PC-3 (cell line): ENCODE data around the gene GPD1L. TPM values are rescaled to one million over a fixed set of nuclear protein-coding genes. Genes with fewer than 3 reads are reported as not detected.

ENCODE experiments used
- ATAC-seq: fragments of 200-7000 bp; cut with Tn5 transposase; 2 replicates; pipeline ENCODE4 v1.9.1; 2020; ENCODE audit warnings: mild to moderate bottlenecking, moderate library complexity
- BruUV-seq: library from RNA; stranded (reverse); fragments of 400-500 nt; replicated peaks from 2 replicates; lab custom pipeline; 2021; lab: Mats Ljungman, UMichigan
- CTCF ChIA-PET: fragments of 300-600 bp; sonication (Branson Sonifier 250); formaldehyde crosslinking; loops from one replicate; lab custom pipeline; 2022; ENCODE audit warnings: antibody characterized with exemption; lab: Charles Lee
- POLR2A ChIA-PET: fragments of 300-600 bp; sonication (Branson Sonifier 250); formaldehyde crosslinking; loops from one replicate; lab custom pipeline; 2022; ENCODE audit warnings: antibody characterized with exemption; ENCODE audit not compliant: unreplicated experiment; lab: Charles Lee
- DNase-seq: peaks from one replicate; pipeline ENCODE4 v3.0.0-alpha.2; 2015
- H2AFZ ChIP-seq: fragments of 300-600 bp; sonication (generic); 2 replicates; pipeline ENCODE4 v1.6.0; 2016; ENCODE audit warnings: antibody characterized with exemption, low read length
- H3F3A ChIP-seq: fragments of 300-600 bp; sonication (generic); one replicate; pipeline ENCODE4 v1.6.0; 2017; ENCODE audit warnings: antibody characterized with exemption, low read length, control low read depth, mild to moderate bottlenecking; ENCODE audit not compliant: unreplicated experiment
- H3K27ac ChIP-seq: fragments of 300-600 bp; sonication (generic); 2 replicates; pipeline ENCODE4 v1.5.1; 2016; ENCODE audit warnings: mild to moderate bottlenecking, low read length
- H3K27me3 ChIP-seq: fragments of 300-600 bp; sonication (generic); 2 replicates; pipeline ENCODE4 v1.6.1; 2016; ENCODE audit warnings: low read length, mixed read lengths
- H3K36me3 ChIP-seq: fragments of 300-600 bp; sonication (generic); 2 replicates; pipeline ENCODE4 v1.6.1; 2016; ENCODE audit warnings: low read depth, mixed run types, low read length, mixed read lengths
- H3K4me1 ChIP-seq: fragments of 300-600 bp; sonication (generic); 2 replicates; pipeline ENCODE4 v1.5.1; 2016; ENCODE audit warnings: low read length; ENCODE audit not compliant: insufficient read depth
- H3K4me2 ChIP-seq: fragments of 300-600 bp; sonication (generic); 2 replicates; pipeline ENCODE4 v1.6.0; 2016; ENCODE audit warnings: low read length
- H3K4me3 ChIP-seq: fragments of 300-600 bp; sonication (generic); 2 replicates; pipeline ENCODE4 v1.5.1; 2016; ENCODE audit warnings: mild to moderate bottlenecking, low read length, mixed read lengths
- H3K79me2 ChIP-seq: fragments of 300-600 bp; sonication (generic); 2 replicates; pipeline ENCODE4 v1.6.1; 2017; ENCODE audit warnings: low read length, mixed read lengths
- H3K9ac ChIP-seq: fragments of 300-600 bp; sonication (generic); 2 replicates; pipeline ENCODE4 v1.6.0; 2016; ENCODE audit warnings: mild to moderate bottlenecking, low read length
- H3K9me2 ChIP-seq: fragments of 300-600 bp; sonication (generic); replicated peaks from 2 replicates; pipeline ENCODE4 v1.6.1; 2016; ENCODE audit warnings: mixed run types, low read length, mixed read lengths
- H3K9me3 ChIP-seq: fragments of 300-600 bp; sonication (generic); 2 replicates; pipeline ENCODE4 v1.6.1; 2016; ENCODE audit warnings: low read length, mixed read lengths
- H4K20me1 ChIP-seq: fragments of 300-600 bp; sonication (generic); 2 replicates; pipeline ENCODE4 v1.6.1; 2016; ENCODE audit warnings: low read length, mixed read lengths
- CTCF ChIP-seq: fragments of 300-600 bp; sonication (generic); conservative IDR thresholded peaks from 2 replicates; pipeline ENCODE4 v1.5.1; 2017; ENCODE audit warnings: antibody characterized with exemption, low read depth, mild to moderate bottlenecking, low read length
- EZH2 ChIP-seq: fragments of 300-600 bp; sonication (generic); IDR thresholded peaks from one replicate; pipeline ENCODE4 v1.6.1; 2017; ENCODE audit warnings: antibody characterized with exemption, mild to moderate bottlenecking, low read length; ENCODE audit not compliant: unreplicated experiment
- EZH2phosphoT487 ChIP-seq: fragments of 300-600 bp; sonication (generic); IDR thresholded peaks from 2 replicates; pipeline ENCODE4 v1.6.1; 2018; ENCODE audit warnings: mild to moderate bottlenecking, antibody characterized with exemption, low read length, borderline replicate concordance
- intact Hi-C: fragments of 100-400 bp; cut with micrococcal nuclease; formaldehyde crosslinking; loops from 2 replicates; pipeline ENCODE4 v1.9.0; 2023
- total RNA-seq: library from RNA; depleted of rRNA; stranded (reverse); fragments of >200 nt; gene quantifications from 2 replicates; pipeline ENCODE4 v1.2.3, GENCODE V29; 2014

Gene GPD1L
- total RNA-seq, 1 experiment from 2014 or later: 33.7 TPM

GRCh38 chr3:32110233-32110760, 3.9 kb downstream of the GPD1L start:
- ChIA-PET CTCF (interaction anchor here (0.5 kb wide), 1 partner anchor 264 kb away, joined by 3 read pairs; no protein-coding TSS in a partner anchor), POLR2A (no interaction called here)
- Histone ChIP-seq H3K4me1 (peaks cover 39% of the 10 kb centered on the region), H3K4me2 (peak overlapping the region; percentile 19; the same call in 1 of the 2 replicates), H3K27me3 (no peaks in the 10 kb centered on the region), H3K9me2 (no peaks in the 10 kb centered on the region), H4K20me1 (no peaks in the 10 kb centered on the region), H3K36me3 (no peaks in the 10 kb centered on the region), H3K4me3 (no peak overlapping the region), H2AFZ (no peak overlapping the region), H3K79me2 (peaks cover 66% of the 10 kb centered on the region), H3K27ac (peak overlapping the region; percentile 29), H3K9me3 (no peaks in the 10 kb centered on the region), H3F3A (no peaks in the 10 kb centered on the region), H3K9ac (no peak overlapping the region)
- ATAC-seq (no peak), DNase-seq (peak; percentile 75)
- TF ChIP-seq EZH2phosphoT487: no peak
- no peak for TF ChIP-seq EZH2
- TF ChIP-seq CTCF: no peak
- intact Hi-C loops: no loop called here
- BruUV-seq: no TSS peak

GRCh38 chr3:32111560-32111959, 5.1 kb downstream of the GPD1L start:
- Histone ChIP-seq H3K4me2 (no peak overlapping the region), H3K27ac (no peak overlapping the region)

More at GRCh38 chr3:32111560-32111959, 5.1 kb downstream of the GPD1L start:
- BruUV-seq: no TSS peak
- peaks cover 74% of the 10 kb centered on the region for H3K79me2 ChIP-seq
- no peak for TF ChIP-seq CTCF
- no peaks in the 10 kb centered on the region for H3K27me3 ChIP-seq
- ATAC-seq (no peak), DNase-seq (no peak)
- POLR2A ChIA-PET: no interaction called here
- H3K4me1 ChIP-seq: peaks cover 31% of the 10 kb centered on the region
- no peaks in the 10 kb centered on the region for H3K9me2 ChIP-seq
- no peak overlapping the region for H2AFZ ChIP-seq
- no peaks in the 10 kb centered on the region for H3K36me3 ChIP-seq
- CTCF ChIA-PET: no interaction called here
- no peak overlapping the region for H3K4me3 ChIP-seq
- H3K9me3 ChIP-seq: no peaks in the 10 kb centered on the region
- H3K9ac ChIP-seq: no peak overlapping the region
- no peaks in the 10 kb centered on the region for H3F3A ChIP-seq
- intact Hi-C loops: no loop called here
- no peaks in the 10 kb centered on the region for H4K20me1 ChIP-seq
